Mesenchymal stem cell (in vitro differentiated cells and primary cell): Measurements from ENCODE around the gene SMAD6.
A peak's percentile ranks its signal among the peaks of the same experiment; 100 is the strongest.

Experiments
- DNase-seq: peaks from one replicate; pipeline ENCODE4 v3.0.0-alpha.2; 2013
- H2AFZ ChIP-seq: one replicate; pipeline ENCODE4 v1.6.1; 2013; ENCODE audit warnings: low read depth, mild to moderate bottlenecking, control low read depth, inconsistent platforms, low read length, moderate library complexity
- H2AK5ac ChIP-seq: 2 replicates; pipeline ENCODE4 v1.6.1; 2013; ENCODE audit warnings: low read length, moderate library complexity, mild to moderate bottlenecking, inconsistent platforms; ENCODE audit not compliant: severe bottlenecking
- H2BK120ac ChIP-seq: one replicate; pipeline ENCODE4 v1.6.1; 2013; ENCODE audit warnings: low read depth, mild to moderate bottlenecking, inconsistent platforms, low read length, moderate library complexity
- H2BK12ac ChIP-seq, 2 experiments: one replicate each; pipeline ENCODE4 v1.6.1; 2013; ENCODE audit warnings: inconsistent platforms in 2 of 2, low read length in 2 of 2, mild to moderate bottlenecking in 2 of 2, moderate library complexity in 2 of 2, control low read depth in 1 of 2
- H2BK15ac ChIP-seq: one replicate; pipeline ENCODE4 v1.6.1; 2013; ENCODE audit warnings: mild to moderate bottlenecking, low read depth, inconsistent platforms; ENCODE audit not compliant: poor library complexity, severe bottlenecking
- H2BK5ac ChIP-seq: 2 replicates; pipeline ENCODE4 v1.6.1; 2013; ENCODE audit warnings: low read depth, mild to moderate bottlenecking, low read length, control low read depth, inconsistent platforms; ENCODE audit not compliant: poor library complexity, severe bottlenecking
- H3K14ac ChIP-seq, 2 experiments: one replicate each; pipeline ENCODE4 v1.6.1; 2013; ENCODE audit warnings: inconsistent platforms in 2 of 2, low read length in 2 of 2, control low read depth in 1 of 2, mild to moderate bottlenecking in 1 of 2, moderate library complexity in 1 of 2
- H3K18ac ChIP-seq, 2 experiments: one replicate each; pipeline ENCODE4 v1.6.1; 2013; ENCODE audit warnings: inconsistent platforms in 2 of 2, low read length in 2 of 2, control low read depth in 1 of 2, low read depth in 1 of 2, mild to moderate bottlenecking in 1 of 2
- H3K23ac ChIP-seq, 2 experiments: one replicate each; pipeline ENCODE4 v1.6.1; 2013; ENCODE audit warnings: inconsistent platforms in 2 of 2, low read length in 2 of 2, mild to moderate bottlenecking in 2 of 2, moderate library complexity in 2 of 2, control low read depth in 1 of 2
- H3K27ac ChIP-seq: 2 replicates; pipeline ENCODE4 v1.5.1; 2013; ENCODE audit warnings: mild to moderate bottlenecking, moderate library complexity, low read length, control low read depth, inconsistent platforms; ENCODE audit not compliant: poor library complexity, severe bottlenecking
- H3K27me3 ChIP-seq, 2 experiments: 2 replicates each; pipeline versions ENCODE4 v1.6.1 to v1.7.0; 2013; ENCODE audit warnings: low read length in 2 of 2, mild to moderate bottlenecking in 2 of 2, moderate library complexity in 2 of 2, control low read depth in 1 of 2, inconsistent platforms in 1 of 2; ENCODE audit not compliant: control insufficient read depth in 1 of 2, insufficient read depth in 1 of 2
- H3K36me3 ChIP-seq, 2 experiments: 2 replicates each; pipeline versions ENCODE4 v1.6.1 to v1.7.0; 2013; ENCODE audit warnings: low read length in 2 of 2, control low read depth in 1 of 2, inconsistent platforms in 1 of 2, low read depth in 1 of 2, mild to moderate bottlenecking in 1 of 2; ENCODE audit not compliant: insufficient read depth in 2 of 2, control insufficient read depth in 1 of 2
- H3K4ac ChIP-seq, 2 experiments: one replicate each; pipeline ENCODE4 v1.6.1; 2013; ENCODE audit warnings: inconsistent platforms in 2 of 2, low read length in 2 of 2, mild to moderate bottlenecking in 2 of 2, moderate library complexity in 2 of 2, control low read depth in 1 of 2, low read depth in 1 of 2
- H3K4me1 ChIP-seq: 2 replicates; pipeline ENCODE4 v1.6.1; 2013; ENCODE audit warnings: low read depth, low read length, control low read depth; ENCODE audit not compliant: control insufficient read depth, insufficient read depth
- H3K4me2 ChIP-seq: 2 replicates; pipeline ENCODE4 v1.6.1; 2013; ENCODE audit warnings: low read length, mild to moderate bottlenecking, inconsistent platforms; ENCODE audit not compliant: poor library complexity, severe bottlenecking
- H3K4me3 ChIP-seq, 2 experiments: 2 replicates each; pipeline versions ENCODE4 v1.5.1 to v1.7.0; 2013; ENCODE audit warnings: low read length in 2 of 2, mild to moderate bottlenecking in 2 of 2, control low read depth in 1 of 2, low read depth in 1 of 2; ENCODE audit not compliant: insufficient read depth in 1 of 2
- H3K79me1 ChIP-seq: replicated peaks from 2 replicates; pipeline ENCODE4 v1.6.1; 2013; ENCODE audit warnings: mild to moderate bottlenecking, control low read depth, low read length, inconsistent platforms; ENCODE audit not compliant: poor library complexity, severe bottlenecking
- H3K9ac ChIP-seq: 2 replicates; pipeline ENCODE4 v1.7.0; 2013; ENCODE audit warnings: mild to moderate bottlenecking, low read length, moderate library complexity
- H3K9me3 ChIP-seq: 2 replicates; pipeline ENCODE4 v1.7.0; 2013; ENCODE audit warnings: mild to moderate bottlenecking, low read length; ENCODE audit not compliant: control insufficient read depth
- H4K8ac ChIP-seq: one replicate; pipeline ENCODE4 v1.6.1; 2013; ENCODE audit warnings: inconsistent platforms, mild to moderate bottlenecking, low read length, moderate library complexity
- H4K91ac ChIP-seq: one replicate; pipeline ENCODE4 v1.6.1; 2013; ENCODE audit warnings: mild to moderate bottlenecking, low read length, inconsistent platforms
- WGBS: methylation state at CpG from one replicate; pipeline ENCODE4 v1.1.7; 2013; ENCODE audit warnings: mixed read lengths; 5-methylcytosine and 5-hydroxymethylcytosine counted together

SMAD6 gene

GRCh38 chr15:66692391-66692790 lies 9.6 kb upstream of the SMAD6 start:
- H3K9ac ChIP-seq = no peak overlapping the region
- H2BK12ac ChIP-seq = peak overlapping the region; percentile 51 to 97
- H2BK5ac ChIP-seq = no peak overlapping the region
- H4K91ac ChIP-seq = peak overlapping the region; percentile 71
- DNase-seq = no peak
- peak overlapping the region; percentile 47 to 84 for H3K18ac ChIP-seq
- H3K4me2 ChIP-seq = no peak overlapping the region
- 92% methylated on average over 2 of the region's 3 CpGs for WGBS
- peak overlapping the region; percentile 41 to 84 for H3K4ac ChIP-seq
- peak overlapping the region; percentile 73 for H4K8ac ChIP-seq
- H2AFZ ChIP-seq = no peak overlapping the region
- peak overlapping the region; percentile 78 for H2BK15ac ChIP-seq
- peak overlapping the region in 1 of 2 experiments; percentile 82 for H3K23ac ChIP-seq
- no peaks in the 10 kb centered on the region for H3K9me3 ChIP-seq
- H2AK5ac ChIP-seq = peak overlapping the region; percentile 45
- no peaks in the 10 kb centered on the region for H3K27me3 ChIP-seq
- no peaks in the 10 kb centered on the region for H3K4me1 ChIP-seq
- peak overlapping the region; percentile 64 for H2BK120ac ChIP-seq
- H3K4me3 ChIP-seq = no peak overlapping the region
- H3K14ac ChIP-seq = no peak overlapping the region
- H3K27ac ChIP-seq = no peak overlapping the region
- no peaks in the 10 kb centered on the region for H3K36me3 ChIP-seq
- H3K79me1 ChIP-seq = no peaks in the 10 kb centered on the region

- peak overlapping the region; percentile 27 for H4K8ac ChIP-seq
- H3K9ac ChIP-seq = no peak overlapping the region
- no peaks in the 10 kb centered on the region for H3K27me3 ChIP-seq
- DNase-seq = peak; percentile 65
- no peaks in the 10 kb centered on the region for H3K9me3 ChIP-seq
- no peak overlapping the region for H3K27ac ChIP-seq
- no peak overlapping the region for H4K91ac ChIP-seq
- H3K36me3 ChIP-seq = no peaks in the 10 kb centered on the region
- H2AK5ac ChIP-seq = no peak overlapping the region
- H2BK12ac ChIP-seq = peak overlapping the region in 1 of 2 experiments; percentile 85
- peak overlapping the region in 1 of 2 experiments; percentile 35 for H3K4ac ChIP-seq
- H3K4me3 ChIP-seq = no peak overlapping the region
- H3K79me1 ChIP-seq = no peaks in the 10 kb centered on the region
- peak overlapping the region in 1 of 2 experiments; percentile 84 for H3K18ac ChIP-seq
- no peak overlapping the region for H3K23ac ChIP-seq
- H2BK5ac ChIP-seq = no peak overlapping the region
- no peak overlapping the region for H2BK120ac ChIP-seq
- H3K4me1 ChIP-seq = no peaks in the 10 kb centered on the region
- H3K4me2 ChIP-seq = no peak overlapping the region
- H2BK15ac ChIP-seq = no peak overlapping the region
- H3K14ac ChIP-seq = no peak overlapping the region
- H2AFZ ChIP-seq = no peak overlapping the region
- WGBS = 45% methylated on average over 5 of the region's 6 CpGs
Measured at GRCh38 chr15:66692808-66693596, 9.0 kb upstream of the SMAD6 start.

- Histone ChIP-seq H3K4me1 (peaks cover 8% of the 10 kb centered on the region), H3K36me3 (no peaks in the 10 kb centered on the region), H3K27ac (no peak overlapping the region), H3K9me3 (no peaks in the 10 kb centered on the region), H2BK12ac (peak overlapping the region; percentile 30 to 83), H2AK5ac (no peak overlapping the region), H3K79me1 (no peaks in the 10 kb centered on the region), H3K4me3 (no peak overlapping the region), H3K14ac (no peak overlapping the region), H3K4me2 (no peak overlapping the region), H3K18ac (no peak overlapping the region), H2BK15ac (no peak overlapping the region), H2AFZ (no peak overlapping the region), H3K27me3 (no peaks in the 10 kb centered on the region), H2BK5ac (no peak overlapping the region), H3K23ac (no peak overlapping the region), H4K8ac (no peak overlapping the region), H3K4ac (no peak overlapping the region), H3K9ac (no peak overlapping the region), H2BK120ac (no peak overlapping the region), H4K91ac (no peak overlapping the region)
- DNase-seq = no peak
- 95% methylated on average over 4 of the region's 4 CpGs for WGBS
Measured at GRCh38 chr15:66696770-66697169, 5.3 kb upstream of the SMAD6 start.

- no peaks in the 10 kb centered on the region for H3K36me3 ChIP-seq
- no peaks in the 10 kb centered on the region for H3K9me3 ChIP-seq
- no peak overlapping the region for H4K8ac ChIP-seq
- no peak overlapping the region for H2BK5ac ChIP-seq
- no peak overlapping the region for H2BK15ac ChIP-seq
- H3K14ac ChIP-seq = no peak overlapping the region
- H3K18ac ChIP-seq = peak overlapping the region in 1 of 2 experiments; percentile 16
- H3K23ac ChIP-seq = no peak overlapping the region
- H3K79me1 ChIP-seq = peaks cover 4% of the 10 kb centered on the region
- H3K27me3 ChIP-seq = no peaks in the 10 kb centered on the region
- peak overlapping the region in 1 of 2 experiments; percentile 30 for H3K4ac ChIP-seq
- H3K4me1 ChIP-seq = peaks cover 13% of the 10 kb centered on the region
- WGBS = 26% methylated on average over 6 of the region's 6 CpGs
- no peak overlapping the region for H2AFZ ChIP-seq
- no peak overlapping the region for H3K9ac ChIP-seq
- H3K4me3 ChIP-seq = no peak overlapping the region
- H2BK120ac ChIP-seq = no peak overlapping the region
- peak; percentile 80 for DNase-seq
- H2AK5ac ChIP-seq = peak overlapping the region; percentile 38
- no peak overlapping the region for H3K4me2 ChIP-seq
- peak overlapping the region in 1 of 2 experiments; percentile 87 for H2BK12ac ChIP-seq
- no peak overlapping the region for H4K91ac ChIP-seq
- no peak overlapping the region for H3K27ac ChIP-seq
Measured at GRCh38 chr15:66698318-66698961, 3.6 kb upstream of the SMAD6 start.
